ENCODE data around the gene TUBB2B. TPM values are rescaled to one million over a fixed set of nuclear protein-coding genes. Genes with fewer than 3 reads are reported as not detected.

The TUBB2B gene
- total and polyA plus RNA-seq, 10 of the 15 experiments (the other 5 are each of a cell fraction or from before 2014, with no cell fraction given), result 2.6 to 75.2 (median 21.2) TPM

- no peak for DNase-seq (ENCODE audit: low read depth, low spot score)
- H3K79me2 ChIP-seq (ENCODE audit: control insufficient read depth, insufficient read depth, low read length), result no peaks in the 10 kb centered on the region
- no TSS peak for BruUV-seq (replicated peaks)
- H4K20me1 ChIP-seq (ENCODE audit: control insufficient read depth, insufficient read depth), result no peaks in the 10 kb centered on the region
- WGBS (ENCODE audit: insufficient coverage, insufficient replicate concordance, low lambda C conversion rate, missing lambda C conversion rate), result 12% methylated on average over 3 of the region's 3 CpGs
- intact Hi-C loops (cut with micrococcal nuclease; ENCODE audit: unreplicated experiment) (no loop called here), in situ Hi-C loops (cut with MboI) (no loop called here)
- ATAC-seq, result no peak
- H3K27me3 ChIP-seq (replicated peaks in 1 of 2; ENCODE audit: control insufficient read depth in 2 of 2, insufficient read depth in 2 of 2, low read length in 1 of 2), result no peaks in the 10 kb centered on the region
- SMC1A ChIA-PET (ENCODE audit: uncharacterized antibody, unreplicated experiment), result no interaction called here
- CTCF ChIA-PET, result interaction anchor here (0.6 kb wide), 1 partner anchor 58 kb away, joined by 3 read pairs; the partner anchor contains the start of gene TUBB2A
- H2AFZ ChIP-seq (ENCODE audit: control insufficient read depth, low read depth, low read length), result no peak overlapping the region
- H3K9me3 ChIP-seq (replicated peaks; ENCODE audit: control insufficient read depth, insufficient read depth, low read length), result no peaks in the 10 kb centered on the region
- H3K36me3 ChIP-seq (ENCODE audit: control insufficient read depth in 2 of 2, insufficient read depth in 2 of 2, low read length in 1 of 2), result no peaks in the 10 kb centered on the region
- peaks cover 7% of the 10 kb centered on the region for H3K4me1 ChIP-seq (ENCODE audit: control insufficient read depth, insufficient read depth, low read length)
- RAD21 ChIA-PET (ENCODE audit: unreplicated experiment), result interaction anchor here (0.8 kb wide), 1 partner anchor 27 kb away, joined by 3 read pairs; no protein-coding TSS in a partner anchor
- no peak for TF ChIP-seq NR2F1 (conservative IDR thresholded peaks at IDR 0.05)
- no peak for TF ChIP-seq TCF12 (IDR thresholded peaks at IDR 0.05; ENCODE audit: low read depth, low read length)
- TF ChIP-seq ZBTB33 (IDR thresholded peaks at IDR 0.05), result no peak
- no peak overlapping the region for H3K9ac ChIP-seq (ENCODE audit: control insufficient read depth, insufficient read depth, low read length)
- POLR2A ChIA-PET, result no interaction called here
- FAIRE-seq, result no peak
- H3K4me3 ChIP-seq, result no peak overlapping the region
- H3K27ac ChIP-seq (ENCODE audit: control insufficient read depth, insufficient read depth), result no peak overlapping the region
- H3K4me2 ChIP-seq (ENCODE audit: control insufficient read depth, insufficient read depth), result no peak overlapping the region
Observed at GRCh38 chr6:3214898-3215297, 12.6 kb downstream of the TUBB2B start.

DNA sequence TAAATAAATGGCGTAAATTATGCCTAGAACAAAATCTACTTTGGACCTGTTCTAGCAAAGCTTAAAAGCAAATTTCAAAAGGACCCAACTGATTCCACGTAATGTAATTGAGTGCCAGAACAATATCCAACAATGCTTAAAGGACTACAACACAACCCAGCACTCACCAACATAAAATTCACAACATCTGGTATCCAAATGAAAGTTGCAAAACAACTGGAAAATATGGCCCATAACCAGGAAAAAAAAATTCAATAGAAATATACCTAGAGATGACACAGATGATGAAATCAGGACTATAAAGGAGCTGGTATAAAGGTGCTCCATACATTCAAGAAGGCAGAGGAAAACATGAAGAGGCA lies 14.1 kb downstream of the TUBB2B start:
- CTCF ChIA-PET, result interaction anchor here (1.4 to 2.8 kb wide), 2 partner anchors 18 to 38 kb away, joined by 3 to 13 read pairs; no protein-coding TSS in a partner anchor
- POLR2A ChIA-PET, result no interaction called here
- RAD21 ChIA-PET (ENCODE audit: unreplicated experiment), result interaction anchor here (1.2 kb wide), 1 partner anchor 38 kb away, joined by 3 read pairs; no protein-coding TSS in a partner anchor
- TF ChIP-seq CHD4 (IDR thresholded peaks at IDR 0.05) (no peak), POLR2AphosphoS5 (IDR thresholded peaks at IDR 0.05; ENCODE audit: low read length) (no peak), IKZF1 (conservative IDR thresholded peaks at IDR 0.05) (no peak), ZNF592 (IDR thresholded peaks at IDR 0.05) (no peak), MYC (IDR thresholded peaks at IDR 0.05; ENCODE audit: insufficient read depth, insufficient read length, insufficient replicate concordance, low read length, severe bottlenecking) (no peak), IRF4 (IDR thresholded peaks at IDR 0.05; ENCODE audit: low read depth, low read length) (no peak), KAT2A (conservative IDR thresholded peaks at IDR 0.05; ENCODE audit: control insufficient read depth, low read depth, low read length) (no peak), SUZ12 (IDR thresholded peaks at IDR 0.05; ENCODE audit: unreplicated experiment) (no peak)

More for the DNA sequence above, 14.1 kb downstream of the TUBB2B start:
- WGBS (ENCODE audit: insufficient coverage, insufficient replicate concordance, low lambda C conversion rate, missing lambda C conversion rate), result 84% methylated on average over 2 of the region's 2 CpGs
- H3K9ac ChIP-seq (ENCODE audit: control insufficient read depth, insufficient read depth, low read length), result no peak overlapping the region
- no peak overlapping the region for H2AFZ ChIP-seq (ENCODE audit: control insufficient read depth, low read depth, low read length)
- H3K27ac ChIP-seq (ENCODE audit: control insufficient read depth, insufficient read depth), result no peak overlapping the region
- H3K4me1 ChIP-seq (ENCODE audit: control insufficient read depth, insufficient read depth, low read length), result peaks cover 23% of the 10 kb centered on the region
- SMC1A ChIA-PET (ENCODE audit: uncharacterized antibody, unreplicated experiment), result interaction anchor here (0.7 to 3.1 kb wide), 5 partner anchors 19 to 64 kb away, joined by 3 to 10 read pairs (median 3); partner anchors contain the start of gene PSMG4
- intact Hi-C loops (cut with micrococcal nuclease; ENCODE audit: unreplicated experiment) (no loop called here), in situ Hi-C loops (cut with MboI) (no loop called here)
- DNase-seq (ENCODE audit: low read depth, low spot score) (no peak), FAIRE-seq (no peak), ATAC-seq (no peak)
- no peak overlapping the region for H3K4me2 ChIP-seq (ENCODE audit: control insufficient read depth, insufficient read depth)
- H3K27me3 ChIP-seq (replicated peaks in 1 of 2; ENCODE audit: control insufficient read depth in 2 of 2, insufficient read depth in 2 of 2, low read length in 1 of 2), result no peaks in the 10 kb centered on the region
- H3K36me3 ChIP-seq (ENCODE audit: control insufficient read depth in 2 of 2, insufficient read depth in 2 of 2, low read length in 1 of 2), result no peaks in the 10 kb centered on the region
- no peaks in the 10 kb centered on the region for H4K20me1 ChIP-seq (ENCODE audit: control insufficient read depth, insufficient read depth)
- H3K79me2 ChIP-seq (ENCODE audit: control insufficient read depth, insufficient read depth, low read length), result no peaks in the 10 kb centered on the region
- H3K9me3 ChIP-seq (replicated peaks; ENCODE audit: control insufficient read depth, insufficient read depth, low read length), result no peaks in the 10 kb centered on the region
- no TSS peak for BruUV-seq (replicated peaks)
- no peak overlapping the region for H3K4me3 ChIP-seq

All from GM12878 (cell line).